HL-60 (cell line): ENCODE data around the gene PRMT1.

Experiments used
- GABPA ChIP-seq: IDR thresholded peaks from 2 replicates; pipeline ENCODE4 v1.6.1; 2012; ENCODE audit warnings: low read depth
- REST ChIP-seq: IDR thresholded peaks from 2 replicates; pipeline ENCODE4 v1.6.1; 2012; ENCODE audit warnings: low read depth; ENCODE audit not compliant: insufficient replicate concordance
- SPI1 ChIP-seq: IDR thresholded peaks from 2 replicates; pipeline ENCODE4 v1.6.1; 2012; ENCODE audit warnings: low read depth, mild to moderate bottlenecking, borderline replicate concordance
- TF ChIP-seq, protein P1 (sequence below): IDR thresholded peaks from one replicate; pipeline ENCODE4 v1.5.1; 2011; ENCODE audit warnings: low read length, control low read depth, inconsistent platforms; ENCODE audit not compliant: insufficient read depth

DNA sequence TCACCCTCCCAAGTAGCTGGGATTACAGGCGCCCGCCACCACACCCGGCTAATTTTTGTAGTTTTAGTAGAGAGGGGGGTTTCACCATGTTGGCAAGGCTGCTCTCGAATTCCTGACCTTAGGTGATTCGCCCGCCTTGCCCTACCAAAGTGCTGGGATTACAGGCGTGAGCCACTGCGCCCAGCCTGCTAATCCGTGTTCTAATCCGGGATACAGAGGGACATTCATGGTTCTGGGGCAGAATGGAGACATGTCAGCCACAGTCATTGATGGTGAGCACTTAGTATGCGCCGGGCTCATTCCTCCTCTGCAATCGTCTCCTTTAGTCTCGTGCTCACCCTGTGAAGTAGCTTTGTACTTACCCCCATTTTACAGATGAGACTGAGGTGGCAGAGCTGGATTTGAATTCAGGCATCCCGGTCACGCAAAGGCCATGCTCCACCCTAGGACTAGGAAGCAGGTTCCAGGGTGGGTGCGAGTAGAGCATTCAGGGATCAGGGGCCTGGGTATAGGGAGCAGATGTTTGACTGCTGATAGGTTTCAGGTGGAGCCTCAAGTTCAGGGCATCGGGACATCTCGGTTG lies 45.4 kb upstream of the PRMT1 start:
- TF ChIP-seq, protein P1, sequence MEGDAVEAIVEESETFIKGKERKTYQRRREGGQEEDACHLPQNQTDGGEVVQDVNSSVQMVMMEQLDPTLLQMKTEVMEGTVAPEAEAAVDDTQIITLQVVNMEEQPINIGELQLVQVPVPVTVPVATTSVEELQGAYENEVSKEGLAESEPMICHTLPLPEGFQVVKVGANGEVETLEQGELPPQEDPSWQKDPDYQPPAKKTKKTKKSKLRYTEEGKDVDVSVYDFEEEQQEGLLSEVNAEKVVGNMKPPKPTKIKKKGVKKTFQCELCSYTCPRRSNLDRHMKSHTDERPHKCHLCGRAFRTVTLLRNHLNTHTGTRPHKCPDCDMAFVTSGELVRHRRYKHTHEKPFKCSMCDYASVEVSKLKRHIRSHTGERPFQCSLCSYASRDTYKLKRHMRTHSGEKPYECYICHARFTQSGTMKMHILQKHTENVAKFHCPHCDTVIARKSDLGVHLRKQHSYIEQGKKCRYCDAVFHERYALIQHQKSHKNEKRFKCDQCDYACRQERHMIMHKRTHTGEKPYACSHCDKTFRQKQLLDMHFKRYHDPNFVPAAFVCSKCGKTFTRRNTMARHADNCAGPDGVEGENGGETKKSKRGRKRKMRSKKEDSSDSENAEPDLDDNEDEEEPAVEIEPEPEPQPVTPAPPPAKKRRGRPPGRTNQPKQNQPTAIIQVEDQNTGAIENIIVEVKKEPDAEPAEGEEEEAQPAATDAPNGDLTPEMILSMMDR, result no peak
- TF ChIP-seq REST (no peak), SPI1 (no peak), GABPA (no peak)
